GM12891 (cell line): Measurements from ENCODE around the gene CAMTA1.

Experiments
- PAX5 ChIP-seq: IDR thresholded peaks from 2 replicates; pipeline ENCODE4 v1.6.1; 2011; ENCODE audit warnings: low read length, moderate library complexity, mild to moderate bottlenecking; ENCODE audit not compliant: insufficient read depth, severe bottlenecking
- POLR2A ChIP-seq: IDR thresholded peaks from 2 replicates; pipeline ENCODE4 v1.6.1; 2011; ENCODE audit warnings: low read depth, low read length, control low read depth
- POLR2AphosphoS5 ChIP-seq: IDR thresholded peaks from 2 replicates; pipeline ENCODE4 v1.6.1; 2011; ENCODE audit warnings: low read depth, low read length, control low read depth
- SPI1 ChIP-seq: IDR thresholded peaks from 2 replicates; pipeline ENCODE4 v1.6.1; 2011; ENCODE audit warnings: low read depth, low read length, control low read depth
- TAF1 ChIP-seq: IDR thresholded peaks from 2 replicates; pipeline ENCODE4 v1.6.1; 2011; ENCODE audit warnings: low read depth, low read length, control low read depth

- TF ChIP-seq TAF1, result no peak
- TF ChIP-seq POLR2A, result no peak
- no peak for TF ChIP-seq PAX5
- TF ChIP-seq POLR2AphosphoS5, result no peak
- TF ChIP-seq SPI1, result no peak
Observed at GRCh38 chr1:7450838-7451237, 665.6 kb downstream of the CAMTA1 start.
